GM20431 (cell line): ENCODE results near the gene SPINK7.

ENCODE experiments used
- in situ Hi-C: fragments of 300-500 bp; cut with MseI, MboI; formaldehyde crosslinking; loops from one replicate; pipeline ENCODE4 v1.15.0; 2020; ENCODE audit warnings: low sequenced_read_pairs; ENCODE audit not compliant: unreplicated experiment

SPINK7 gene

GRCh38 chr5:148343046-148343407, 30.8 kb downstream of the SPINK7 start:
- in situ Hi-C loops: no loop called here

DNA sequence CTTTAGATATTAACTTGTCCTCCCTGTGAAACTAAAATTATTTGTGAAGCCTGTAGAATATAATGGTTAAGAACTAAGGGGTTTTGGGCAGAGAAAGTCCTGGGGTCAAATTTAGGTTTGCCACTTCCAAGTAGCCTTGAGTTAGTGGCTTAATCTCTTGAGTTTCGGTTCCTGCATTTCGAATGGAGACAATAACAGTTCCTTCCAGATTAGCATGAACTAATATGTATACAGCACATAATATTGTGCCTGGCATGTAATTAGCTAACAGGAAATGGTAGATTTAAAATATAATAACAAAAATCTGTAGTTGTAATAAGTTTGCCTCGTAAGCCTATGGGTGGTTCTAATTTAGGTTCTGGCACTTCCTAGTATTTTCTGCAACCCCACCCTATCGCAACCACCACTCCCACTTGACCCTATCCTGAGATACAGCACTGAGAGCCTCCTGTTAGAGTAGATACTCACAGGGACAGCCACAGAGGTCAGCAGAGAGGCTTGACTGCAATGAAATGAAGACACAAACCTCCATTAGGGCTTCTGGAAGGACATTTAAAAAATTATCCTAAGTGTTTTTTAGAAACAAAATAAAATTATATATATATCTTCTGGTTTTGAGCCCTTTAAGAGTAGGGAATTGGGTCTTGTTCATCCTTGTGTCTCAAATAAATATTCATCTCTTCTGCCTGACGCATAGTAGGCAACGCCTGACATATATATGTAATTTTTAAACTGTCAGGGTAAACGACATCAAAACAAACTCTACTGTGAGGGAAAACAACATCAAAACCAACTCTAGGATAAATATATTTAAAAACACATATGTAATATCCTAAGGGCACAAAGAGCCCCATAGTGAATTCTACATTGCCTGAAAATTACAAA, 31.6 kb downstream of the SPINK7 start:
- in situ Hi-C loops: no loop called here

DNA sequence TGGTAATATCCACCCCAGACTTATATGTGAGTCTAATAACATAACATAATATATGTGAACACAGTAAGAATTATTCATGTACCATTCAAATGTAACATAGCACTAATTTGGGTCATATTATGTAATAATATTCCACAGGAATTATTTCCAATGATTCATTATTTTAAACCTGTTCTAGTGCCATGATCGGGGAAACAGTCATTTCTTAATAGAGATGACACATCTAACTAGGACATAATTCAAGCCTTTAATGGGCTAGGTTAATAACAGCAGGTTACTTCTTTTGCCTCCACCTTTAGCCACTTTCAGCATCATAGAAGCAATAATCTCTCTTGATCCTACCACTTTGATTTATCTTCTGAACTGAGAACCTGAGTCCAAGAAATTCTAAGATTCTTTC, 35.5 kb downstream of the SPINK7 start:
- in situ Hi-C loops: no loop called here

DNA sequence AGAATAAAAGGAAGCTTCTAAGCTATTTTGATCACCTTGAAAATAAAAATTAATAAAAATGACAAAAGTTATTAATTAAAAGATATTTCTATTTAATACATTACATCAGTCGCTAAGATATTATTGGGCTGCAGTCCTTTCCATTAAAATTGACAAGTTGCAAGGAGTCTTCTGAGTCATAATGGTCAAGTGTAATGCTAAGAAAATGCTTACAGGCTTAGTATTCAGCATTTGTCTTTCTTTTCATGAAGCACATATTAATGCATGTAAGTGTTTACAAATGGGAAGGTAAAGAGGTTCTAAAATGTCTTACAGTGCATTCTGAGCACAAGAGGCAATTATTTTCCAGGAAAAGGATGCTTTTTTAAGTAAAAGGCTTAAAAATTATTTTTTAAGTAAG, 40.5 kb downstream of the SPINK7 start:
- in situ Hi-C loops: no loop called here

DNA sequence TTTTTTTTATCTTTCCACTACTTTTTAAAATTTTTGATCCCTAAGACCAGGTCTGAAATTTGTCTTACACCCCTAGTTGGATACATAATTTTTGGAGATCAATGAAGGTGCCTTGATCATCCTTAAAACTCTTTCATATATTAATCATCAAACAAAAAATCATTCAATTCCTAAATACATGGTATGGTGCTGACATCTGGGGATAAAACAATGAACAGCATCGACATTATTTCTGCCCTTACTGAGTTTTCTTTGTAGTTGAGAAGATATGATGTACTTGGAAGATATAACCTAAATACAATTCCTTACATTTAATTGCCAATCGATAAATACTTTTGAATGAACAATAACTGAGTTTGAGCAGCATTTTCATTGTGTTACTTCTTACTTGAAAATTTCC, 41.4 kb downstream of the SPINK7 start:
- in situ Hi-C loops: no loop called here

DNA sequence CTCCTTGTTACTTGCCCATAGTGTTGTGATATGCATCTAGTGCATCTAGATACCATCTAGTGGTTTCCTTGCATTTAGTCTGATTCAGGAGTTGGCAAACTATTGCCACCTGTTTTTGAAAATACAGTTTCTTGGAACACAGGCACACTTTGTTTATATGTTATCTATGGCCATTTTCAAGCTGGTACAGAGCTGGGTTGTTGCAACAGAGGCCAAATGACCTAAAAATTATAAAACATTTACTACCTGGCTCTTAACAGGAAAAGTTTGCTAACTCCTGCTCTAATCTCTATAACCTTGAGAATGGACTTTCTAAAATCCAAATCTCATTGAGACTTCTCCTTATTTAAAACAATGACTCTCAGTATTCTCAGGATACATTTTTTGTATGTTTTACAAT, 52.1 kb downstream of the SPINK7 start:
- in situ Hi-C loops: no loop called here
